COLO668 (cell line): ENCODE measurements around the gene LAMA1.
"Not testable (repeated sequence)": the region's sequence is repeated elsewhere in the genome, so short reads cannot be mapped to it uniquely, and the experiment has no call there.

Experiments
- DNase-seq: peaks from one replicate; lab custom pipeline; 2025; ENCODE audit not compliant: unreplicated experiment; lab: John Stamatoyannopoulos, UW

Gene LAMA1

GRCh38 chr18:6955304-6955703, 162.3 kb downstream of the LAMA1 start:
- DNase-seq: no peak

GRCh38 chr18:6954501-6954900, 163.1 kb downstream of the LAMA1 start:
- DNase-seq: no peak

GRCh38 chr18:6951336-6952090, 166.1 kb downstream of the LAMA1 start:
- DNase-seq: no peak

- no peak for DNase-seq
These were observed 167.0 kb downstream of the LAMA1 start for GRCh38 chr18:6950641-6951040.

- DNase-seq: no peak
These were observed 167.6 kb downstream of the LAMA1 start for GRCh38 chr18:6949800-6950586.

- no peak for DNase-seq
These were observed 169.1 kb downstream of the LAMA1 start for GRCh38 chr18:6948281-6949055.

GRCh38 chr18:6947338-6948030, 170.1 kb downstream of the LAMA1 start:
- no peak for DNase-seq

- peak; percentile 15 for DNase-seq
These were observed 174.5 kb downstream of the LAMA1 start for GRCh38 chr18:6943143-6943542.

GRCh38 chr18:6942742-6943141, 174.9 kb downstream of the LAMA1 start:
- no peak for DNase-seq

- DNase-seq: peak; percentile 11
These were observed 175.6 kb downstream of the LAMA1 start for GRCh38 chr18:6941996-6942395.

GRCh38 chr18:6940451-6940850, 177.1 kb downstream of the LAMA1 start:
- no peak for DNase-seq

- DNase-seq: no peak
These were observed 177.6 kb downstream of the LAMA1 start for GRCh38 chr18:6939972-6940371.

GRCh38 chr18:6938403-6938802, 179.2 kb downstream of the LAMA1 start:
- not testable (repeated sequence) for DNase-seq

- no peak for DNase-seq
These were observed 179.6 kb downstream of the LAMA1 start for GRCh38 chr18:6938003-6938402.

GRCh38 chr18:6934859-6935258, 182.7 kb downstream of the LAMA1 start:
- DNase-seq: no peak

GRCh38 chr18:6929370-6930102, 188.1 kb downstream of the LAMA1 start:
- no peak for DNase-seq

GRCh38 chr18:6928359-6928758, 189.2 kb downstream of the LAMA1 start:
- DNase-seq: no peak

- DNase-seq: no peak
These were observed 190.4 kb downstream of the LAMA1 start for GRCh38 chr18:6927153-6927552.

- DNase-seq: no peak
These were observed 194.4 kb downstream of the LAMA1 start for GRCh38 chr18:6923220-6923619.

- no peak for DNase-seq
These were observed 196.0 kb downstream of the LAMA1 start for GRCh38 chr18:6921571-6921970.
